ENCODE results near the gene GRAMD1A.

DNA sequence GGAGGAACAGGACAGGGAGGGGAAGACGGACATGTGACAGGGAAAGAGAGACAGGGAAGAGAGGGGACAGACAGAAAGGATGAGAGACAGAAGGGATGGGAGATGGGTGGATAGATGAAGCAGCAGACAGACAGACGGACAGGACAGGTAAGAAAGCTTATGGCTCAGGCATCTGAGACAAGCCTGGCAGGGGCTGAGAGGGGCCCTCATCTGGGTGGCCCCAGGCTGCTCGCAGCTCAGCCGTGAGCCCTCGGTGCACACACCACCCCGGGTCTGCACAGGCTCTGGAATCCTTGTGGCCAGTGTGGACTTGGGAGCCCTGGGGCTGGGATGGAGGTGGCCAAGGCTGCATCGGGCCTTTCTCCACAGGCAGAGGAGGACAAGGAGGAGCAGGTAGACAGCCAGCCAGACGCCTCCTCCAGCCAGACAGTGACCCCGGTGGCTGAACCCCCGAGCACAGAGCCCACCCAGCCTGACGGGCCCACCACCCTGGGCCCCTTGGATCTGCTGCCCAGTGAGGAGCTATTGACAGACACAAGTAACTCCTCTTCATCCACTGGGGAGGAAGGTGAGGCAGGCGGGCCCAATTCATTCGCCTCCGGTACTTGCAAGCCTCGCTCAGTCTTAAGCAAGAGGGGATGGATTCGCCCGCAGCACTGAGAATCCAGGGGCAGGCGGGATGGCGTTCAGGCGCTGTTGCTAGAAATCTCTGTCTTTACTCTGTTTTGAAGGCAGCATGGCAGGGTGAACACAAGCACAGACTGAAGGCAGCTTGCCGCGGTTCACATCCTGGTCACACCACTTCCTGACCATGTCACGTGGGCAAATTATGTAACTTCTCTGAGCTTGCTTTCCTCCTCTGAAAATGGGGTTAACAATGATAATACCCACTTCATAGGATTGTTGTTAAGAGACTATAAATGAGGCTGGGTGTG lies 14.0 kb downstream of the GRAMD1A start:
- TF ChIP-seq, protein P1, sequence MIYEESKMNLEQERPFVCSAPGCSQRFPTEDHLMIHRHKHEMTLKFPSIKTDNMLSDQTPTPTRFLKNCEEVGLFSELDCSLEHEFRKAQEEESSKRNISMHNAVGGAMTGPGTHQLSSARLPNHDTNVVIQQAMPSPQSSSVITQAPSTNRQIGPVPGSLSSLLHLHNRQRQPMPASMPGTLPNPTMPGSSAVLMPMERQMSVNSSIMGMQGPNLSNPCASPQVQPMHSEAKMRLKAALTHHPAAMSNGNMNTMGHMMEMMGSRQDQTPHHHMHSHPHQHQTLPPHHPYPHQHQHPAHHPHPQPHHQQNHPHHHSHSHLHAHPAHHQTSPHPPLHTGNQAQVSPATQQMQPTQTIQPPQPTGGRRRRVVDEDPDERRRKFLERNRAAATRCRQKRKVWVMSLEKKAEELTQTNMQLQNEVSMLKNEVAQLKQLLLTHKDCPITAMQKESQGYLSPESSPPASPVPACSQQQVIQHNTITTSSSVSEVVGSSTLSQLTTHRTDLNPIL (CRISPR knock-in tag; IDR thresholded peaks at IDR 0.05; ENCODE audit: low read depth), result no peak
- TF ChIP-seq GLIS3 (CRISPR knock-in tag; IDR thresholded peaks at IDR 0.05), result no peak
- TF ChIP-seq ZNF70 (CRISPR knock-in tag; IDR thresholded peaks at IDR 0.05), result no peak
- no peak for TF ChIP-seq ESRRG (CRISPR knock-in tag; IDR thresholded peaks at IDR 0.05)
- no peak for TF ChIP-seq CSDC2 (CRISPR knock-in tag; IDR thresholded peaks at IDR 0.05)
- TF ChIP-seq SNAI2 (CRISPR knock-in tag; IDR thresholded peaks at IDR 0.05), result no peak
- TF ChIP-seq PPARA (CRISPR knock-in tag; IDR thresholded peaks at IDR 0.05; ENCODE audit: borderline replicate concordance), result no peak
- TF ChIP-seq ZNF8 (CRISPR knock-in tag; IDR thresholded peaks at IDR 0.05), result no peak
- no peak for TF ChIP-seq ISL1 (CRISPR knock-in tag; IDR thresholded peaks at IDR 0.05)
- no peak for TF ChIP-seq POU6F1 (CRISPR knock-in tag; IDR thresholded peaks at IDR 0.05; ENCODE audit: borderline replicate concordance, low read depth)
